HG03025 (cell line): ENCODE data around the gene NOVA2.

Experiments used
- ATAC-seq: cut with Tn5 transposase; IDR thresholded peaks from one replicate; pipeline ENCODE4 v1.9.1; 2021; ENCODE audit warnings: mild to moderate bottlenecking, moderate library complexity; ENCODE audit not compliant: unreplicated experiment, low FRiP score

NOVA2 gene

GRCh38 chr19:45973553-45974338 is at the start of gene NOVA2:
Gene NOVA2 (minus strand): TSS chr19:45973865. CDS start chr19:45973351, 514 bp downstream.
- no peak for ATAC-seq

DNA sequence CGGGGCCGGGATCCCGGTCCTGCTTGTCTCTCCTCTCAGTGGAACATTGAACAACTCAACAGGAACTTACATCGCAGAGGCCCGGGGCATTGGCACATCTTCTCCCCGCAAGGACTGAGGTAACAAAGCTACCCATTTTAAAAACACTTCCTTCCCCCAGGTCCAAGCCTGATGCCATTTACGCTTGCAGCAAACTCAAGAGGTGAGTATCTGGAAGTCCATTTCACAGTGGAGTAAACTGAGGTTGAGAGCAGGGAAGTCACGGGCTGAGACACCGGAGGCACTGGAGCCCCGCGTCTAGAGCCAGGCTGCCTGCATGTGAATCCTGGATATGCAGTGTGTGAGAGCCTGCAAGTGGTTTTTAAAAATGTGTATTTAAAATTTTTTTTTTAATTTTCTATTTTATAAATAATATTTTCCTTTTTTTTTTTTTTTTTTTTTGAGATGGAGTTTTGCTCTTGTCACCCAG is 49.7 kb upstream of the NOVA2 start:
- no peak for ATAC-seq

- no peak for ATAC-seq
These were observed 49.0 kb upstream of the NOVA2 start, which contains the start of gene PGLYRP1 for GRCh38 chr19:46022431-46023310. Gene PGLYRP1 (minus strand): TSS chr19:46023053. CDS start chr19:46023021, 32 bp downstream.

GRCh38 chr19:46022061-46022430 is 48.4 kb upstream of the NOVA2 start:
- ATAC-seq, result no peak

- ATAC-seq, result no peak
These were observed 47.9 kb upstream of the NOVA2 start for GRCh38 chr19:46021531-46022041.

DNA sequence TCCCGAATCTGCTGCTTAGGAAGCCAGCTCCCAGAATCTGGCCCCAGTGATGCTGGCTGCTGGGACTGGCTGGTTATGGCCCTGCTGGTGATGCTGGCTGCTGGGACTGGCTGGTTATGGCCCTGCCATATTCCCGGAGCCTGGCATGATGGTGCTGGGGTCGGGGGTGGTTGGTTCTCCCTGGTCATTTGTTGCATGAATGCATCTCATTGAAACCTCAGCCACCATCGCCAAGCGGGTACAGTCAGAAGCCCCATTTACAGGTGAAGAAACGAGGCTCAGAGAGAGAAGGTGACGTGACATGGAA is 47.1 kb upstream of the NOVA2 start:
- ATAC-seq, result no peak

DNA sequence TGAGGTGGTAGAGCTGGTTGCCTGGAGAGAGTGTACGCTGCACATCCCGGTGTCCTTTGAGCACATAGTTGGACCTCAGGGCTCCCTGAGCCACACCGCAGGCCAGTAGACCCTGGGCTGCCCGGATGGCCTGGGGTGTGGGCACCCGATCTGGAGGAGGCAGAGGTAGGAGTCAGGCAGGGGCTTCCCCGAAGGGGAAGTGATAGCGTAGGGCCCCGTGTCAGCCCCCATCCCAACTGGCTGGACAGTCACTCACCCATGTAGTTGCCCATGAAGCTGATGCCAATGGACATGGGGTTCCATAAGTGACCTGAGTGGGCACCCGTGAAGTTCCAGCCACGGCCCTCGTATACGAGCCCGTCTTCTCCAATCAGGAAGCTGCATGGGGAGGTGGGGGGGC is 45.6 kb upstream of the NOVA2 start:
- no peak for ATAC-seq

DNA sequence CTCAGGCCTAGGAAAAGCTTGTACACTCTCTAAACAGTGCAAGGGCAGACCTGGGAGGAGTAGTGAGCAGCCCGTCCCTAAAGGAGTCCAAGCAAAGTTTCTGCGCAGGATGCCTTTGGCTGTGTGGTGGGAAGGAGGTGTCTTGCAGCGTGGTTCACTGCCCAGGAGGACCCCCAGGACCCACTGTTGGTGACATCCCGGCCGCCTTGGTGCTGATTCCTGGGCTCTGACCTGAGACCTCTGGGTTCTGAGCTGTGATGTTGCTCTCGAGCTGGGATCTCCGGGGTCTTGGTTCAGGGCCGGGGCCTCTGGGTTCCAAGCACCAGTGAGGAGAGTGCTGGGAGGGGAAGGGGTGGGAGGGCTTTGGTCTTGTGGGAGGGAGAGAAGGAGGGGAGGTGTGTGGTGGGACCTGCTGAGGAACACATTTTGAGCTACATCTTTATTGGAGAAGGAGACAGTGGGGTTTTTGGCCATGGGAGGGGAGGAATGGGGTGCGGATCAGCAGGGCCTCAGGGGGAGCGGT is 45.1 kb upstream of the NOVA2 start:
- no peak for ATAC-seq

DNA sequence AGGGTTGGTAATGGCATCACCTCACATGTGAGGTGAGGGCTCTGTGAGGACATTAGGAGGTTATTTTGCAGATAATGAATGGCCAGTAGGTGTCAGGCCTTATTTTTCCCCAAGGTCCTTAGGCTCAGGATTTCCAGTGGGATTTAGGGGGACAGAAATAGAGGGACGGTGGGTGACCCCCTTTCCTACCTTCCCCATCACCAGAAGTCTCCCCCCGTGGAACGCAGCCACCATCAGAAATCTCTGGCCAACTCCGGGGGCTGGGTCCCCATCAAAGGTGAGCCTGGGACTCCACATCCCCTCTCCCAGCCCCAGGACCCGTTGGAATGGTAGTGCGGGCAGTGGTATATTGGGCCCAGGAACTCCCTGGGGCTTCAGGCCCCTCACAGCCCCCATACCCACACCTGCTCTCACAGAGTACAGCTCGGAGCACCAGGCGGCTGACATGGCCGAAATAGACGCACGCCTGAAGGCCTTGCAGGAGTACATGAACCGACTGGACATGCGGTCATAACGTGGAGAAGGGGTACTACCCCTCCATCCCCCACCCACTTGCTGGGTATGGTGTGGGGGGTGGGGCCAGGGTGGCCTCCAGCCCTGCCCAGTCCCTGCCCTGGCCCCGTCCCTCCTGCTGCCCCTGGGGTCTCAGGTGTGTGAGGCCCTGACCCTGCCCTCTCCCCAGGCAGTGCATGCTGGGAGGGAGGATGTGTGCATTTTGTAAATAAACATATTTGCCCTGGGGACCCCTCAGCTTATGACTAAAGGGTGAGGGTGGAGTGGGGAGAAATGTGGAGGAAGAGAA is 44.4 kb upstream of the NOVA2 start:
- ATAC-seq, result no peak

- ATAC-seq, result no peak
These were observed 43.4 kb upstream of the NOVA2 start for GRCh38 chr19:46017095-46017429.

GRCh38 chr19:46016426-46017094 is 42.9 kb upstream of the NOVA2 start:
- no peak for ATAC-seq

DNA sequence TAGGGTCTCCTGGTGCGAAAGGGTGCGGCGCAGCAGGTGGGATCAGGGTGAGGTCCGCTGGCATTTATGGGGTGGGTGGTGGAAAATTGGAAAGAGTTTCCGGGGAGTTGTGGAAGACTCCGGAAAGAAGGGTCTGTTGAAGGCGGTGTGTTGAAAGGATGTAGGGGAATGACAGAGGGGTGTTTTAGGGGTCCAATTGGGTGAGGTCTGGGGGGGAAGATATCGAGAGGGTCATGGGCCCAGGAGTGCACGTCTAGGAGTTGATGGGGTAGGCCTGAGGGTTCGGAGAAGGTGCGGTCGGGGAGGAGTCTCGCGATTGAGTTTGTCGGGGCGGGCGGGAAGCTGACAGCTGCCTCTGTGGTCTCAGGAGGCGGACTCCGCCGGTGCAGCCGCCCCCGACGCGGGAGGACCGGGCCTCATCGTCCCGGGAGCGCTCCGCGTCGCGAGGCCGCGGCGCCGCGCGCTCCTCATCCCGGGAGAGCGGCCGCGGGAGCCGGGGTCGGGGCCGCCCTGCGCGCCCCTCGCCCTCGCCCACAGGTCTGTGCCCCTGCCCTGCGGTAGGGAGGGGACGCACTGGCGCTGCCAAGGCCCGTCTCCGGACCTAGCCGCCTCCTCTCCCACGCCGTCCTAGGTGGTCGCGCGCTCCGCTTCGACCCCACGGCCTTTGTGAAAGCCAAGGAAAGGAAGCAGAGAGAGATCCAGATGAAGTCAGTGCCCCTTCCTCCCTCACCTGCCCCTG is 42.2 kb upstream of the NOVA2 start:
- ATAC-seq, result no peak

GRCh38 chr19:46014941-46015686 is 41.4 kb upstream of the NOVA2 start:
- ATAC-seq, result no peak

DNA sequence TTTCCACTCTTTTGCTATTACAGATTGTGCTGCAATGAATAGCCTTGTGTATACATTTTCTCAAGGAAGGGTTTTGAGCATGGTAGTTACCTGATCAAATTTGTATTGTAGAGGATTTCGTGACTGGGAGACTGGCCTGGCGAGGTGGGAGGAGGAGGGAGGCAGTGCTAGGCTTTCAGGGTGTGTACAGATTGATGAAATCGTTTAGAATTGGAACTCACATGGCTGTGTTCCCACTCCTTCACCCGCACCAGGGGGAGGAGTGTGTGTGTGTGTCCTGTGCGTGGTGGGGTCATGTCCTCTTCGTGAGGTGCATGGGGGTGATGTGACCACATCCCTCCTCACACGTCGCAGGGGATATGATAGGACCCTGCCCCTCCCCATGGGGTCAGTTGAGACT is 40.9 kb upstream of the NOVA2 start:
- ATAC-seq, result no peak

GRCh38 chr19:46009530-46010510 is 36.2 kb upstream of the NOVA2 start:
- no peak for ATAC-seq

GRCh38 chr19:46006411-46006810 is 32.7 kb upstream of the NOVA2 start:
- ATAC-seq, result no peak

DNA sequence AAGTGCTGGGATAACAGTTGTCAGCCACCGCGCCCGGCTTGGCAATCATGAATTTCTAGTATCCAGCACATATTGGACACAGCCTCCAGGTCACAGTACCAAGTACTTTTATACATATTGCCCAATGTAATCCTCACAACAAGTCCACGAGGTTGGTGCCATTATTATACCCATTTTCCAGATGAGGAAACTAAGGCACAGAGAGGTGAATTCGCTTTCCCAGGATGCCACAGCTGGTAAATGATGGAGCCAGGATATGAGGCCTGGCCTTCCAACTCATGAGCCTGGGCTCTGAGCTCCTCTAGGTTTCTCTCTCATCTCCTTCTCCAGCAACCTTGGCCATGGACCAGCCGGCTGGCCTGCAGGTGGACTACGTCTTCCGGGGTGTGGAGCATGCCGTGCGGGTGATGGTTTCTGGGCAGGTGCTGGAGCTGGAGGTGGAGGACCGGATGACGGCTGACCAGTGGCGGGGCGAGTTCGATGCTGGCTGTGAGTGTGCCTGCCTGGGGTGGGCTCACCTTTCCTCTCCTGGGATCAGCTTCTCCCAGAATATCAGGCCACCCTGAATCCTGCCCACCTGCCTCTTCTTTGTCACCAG is 29.1 kb upstream of the NOVA2 start:
- no peak for ATAC-seq
